Esophagus muscularis mucosa (tissue), 4 donors: ENCODE measurements around the gene PHF3. TPM values are rescaled to one million over a fixed set of nuclear protein-coding genes. Genes with fewer than 3 reads are reported as not detected.

Experiments used
- DNase-seq: peaks from one replicate; pipeline ENCODE4 v3.0.0-alpha.2; 2017; ENCODE audit errors: extremely low spot score
- H3K27ac ChIP-seq, 4 donors: fragments of 200-600 bp; sonication (generic); replicated peaks in 1 of 4; 1 replicate in 3 of 4; 2 replicates in 1 of 4; pipeline ENCODE4 v1.5.1; 2016 to 2019; ENCODE audit warnings: mild to moderate bottlenecking in 1 of 4
- H3K27me3 ChIP-seq, 4 donors: fragments of 200-600 bp; sonication (generic); one replicate each; pipeline versions ENCODE4 v1.5.1 to v1.6.0; 2016 to 2019
- H3K36me3 ChIP-seq, 4 donors: fragments of 200-600 bp; sonication (generic); one replicate each; pipeline ENCODE4 v1.5.1; 2016 to 2019
- H3K4me1 ChIP-seq, 4 donors: fragments of 200-600 bp; sonication (generic); one replicate each; pipeline ENCODE4 v1.5.1; 2016 to 2019
- H3K4me3 ChIP-seq, 4 donors: fragments of 200-600 bp; sonication (generic); 1 replicate in 2 of 4; 2 replicates in 2 of 4; pipeline ENCODE4 v1.5.1; 2016 to 2019; ENCODE audit warnings: mild to moderate bottlenecking in 4 of 4, moderate library complexity in 1 of 4
- H3K9me3 ChIP-seq, 4 donors: fragments of 200-600 bp; sonication (generic); 1 replicate in 3 of 4; 2 replicates in 1 of 4; pipeline ENCODE4 v1.5.1; 2016 to 2019
- EP300 ChIP-seq: sonication (generic); formaldehyde crosslinking; IDR thresholded peaks from one replicate; pipeline ENCODE4 v1.6.1; 2017; ENCODE audit warnings: antibody characterized with exemption
- POLR2A ChIP-seq: fragments of 450-650 bp; IDR thresholded peaks from one replicate; pipeline ENCODE4 v1.6.1; 2017; ENCODE audit warnings: antibody characterized with exemption, moderate library complexity, mild to moderate bottlenecking, low read depth
- POLR2AphosphoS5 ChIP-seq, 2 donors: sonication (generic); formaldehyde crosslinking; IDR thresholded peaks; one replicate each; pipeline ENCODE4 v1.6.1; 2017; ENCODE audit warnings: antibody characterized with exemption in 2 of 2
- WGBS: methylation state at CpG from one replicate; pipeline ENCODE4 v1.1.5; 2018; 5-methylcytosine and 5-hydroxymethylcytosine counted together
- intact Hi-C: fragments of 100-400 bp; cut with DNase I; formaldehyde crosslinking; loops from one replicate; pipeline ENCODE4 v1.15.1; 2023
- total RNA-seq, 4 donors: library from RNA; depleted of rRNA; stranded (reverse); fragments of >200 nt; gene quantifications; one replicate each; pipeline versions ENCODE4 v1.1.0 to v1.2.1, GENCODE V29; 2016
- TF ChIP-seq, protein P1 (sequence below), 3 experiments: fragments of 200-600 bp in 2 of 3; fragments of 450-650 bp in 1 of 3; sonication (generic) in 2 of 3; IDR thresholded peaks; one replicate each; pipeline ENCODE4 v1.5.1; 2017 to 2019; ENCODE audit warnings: antibody characterized with exemption in 3 of 3, mild to moderate bottlenecking in 2 of 3, moderate library complexity in 1 of 3

Gene PHF3
- total RNA-seq, 4 donors from 2014 or later = 55.5 to 73.1 (median 56.6) TPM

DNA sequence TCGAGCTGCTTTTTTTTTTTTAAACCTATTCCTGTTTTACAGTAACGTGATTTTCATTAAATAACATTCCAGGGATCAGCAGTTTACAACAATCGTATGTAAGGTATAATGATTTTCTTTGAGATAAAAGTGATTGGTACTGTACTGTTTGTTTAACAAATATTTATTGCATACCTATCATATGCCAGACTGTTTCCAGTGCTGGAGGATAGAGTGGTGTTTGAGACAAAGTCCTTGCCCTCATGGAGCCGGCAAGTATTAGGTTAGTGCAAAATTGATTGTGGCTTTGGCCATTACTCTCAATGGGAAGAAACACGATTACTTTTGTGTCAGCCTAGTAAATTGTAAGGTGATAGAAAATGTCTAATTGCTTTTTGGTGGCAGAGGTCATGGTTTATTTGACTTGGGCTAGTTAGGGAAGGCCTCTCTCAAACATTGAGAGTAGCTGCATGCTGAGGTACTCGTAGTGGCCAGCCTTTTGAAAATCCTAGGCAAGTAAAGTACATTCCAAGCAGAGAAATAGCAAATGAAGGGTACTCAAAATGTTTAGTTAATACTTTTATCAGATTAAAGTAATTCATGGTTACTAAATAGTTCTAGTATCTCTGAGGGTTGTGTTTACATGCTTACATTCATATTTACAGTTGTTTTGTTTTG is 35.6 kb downstream of the PHF3 start:
- H3K4me3 ChIP-seq = no peak overlapping the region
- intact Hi-C loops = no loop called here
- peaks cover 23 to 65% (median 59%) of the 10 kb centered on the region in 4 donors for H3K4me1 ChIP-seq
- no peaks in the 10 kb centered on the region for H3K27me3 ChIP-seq
- H3K36me3 ChIP-seq = peaks cover 0 to 3% (median 0%) of the 10 kb centered on the region in 4 donors
- no peak for DNase-seq
- TF ChIP-seq, protein P1, sequence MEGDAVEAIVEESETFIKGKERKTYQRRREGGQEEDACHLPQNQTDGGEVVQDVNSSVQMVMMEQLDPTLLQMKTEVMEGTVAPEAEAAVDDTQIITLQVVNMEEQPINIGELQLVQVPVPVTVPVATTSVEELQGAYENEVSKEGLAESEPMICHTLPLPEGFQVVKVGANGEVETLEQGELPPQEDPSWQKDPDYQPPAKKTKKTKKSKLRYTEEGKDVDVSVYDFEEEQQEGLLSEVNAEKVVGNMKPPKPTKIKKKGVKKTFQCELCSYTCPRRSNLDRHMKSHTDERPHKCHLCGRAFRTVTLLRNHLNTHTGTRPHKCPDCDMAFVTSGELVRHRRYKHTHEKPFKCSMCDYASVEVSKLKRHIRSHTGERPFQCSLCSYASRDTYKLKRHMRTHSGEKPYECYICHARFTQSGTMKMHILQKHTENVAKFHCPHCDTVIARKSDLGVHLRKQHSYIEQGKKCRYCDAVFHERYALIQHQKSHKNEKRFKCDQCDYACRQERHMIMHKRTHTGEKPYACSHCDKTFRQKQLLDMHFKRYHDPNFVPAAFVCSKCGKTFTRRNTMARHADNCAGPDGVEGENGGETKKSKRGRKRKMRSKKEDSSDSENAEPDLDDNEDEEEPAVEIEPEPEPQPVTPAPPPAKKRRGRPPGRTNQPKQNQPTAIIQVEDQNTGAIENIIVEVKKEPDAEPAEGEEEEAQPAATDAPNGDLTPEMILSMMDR (IDR thresholded peaks at IDR 0.05) = no peak
- TF ChIP-seq POLR2AphosphoS5 (IDR thresholded peaks at IDR 0.05) (no peak), EP300 (no peak), POLR2A (no peak)
- H3K9me3 ChIP-seq = no peaks in the 10 kb centered on the region
- 80% methylated on average over 6 of the region's 6 CpGs for WGBS
- no peak overlapping the region for H3K27ac ChIP-seq

GRCh38 chr6:63672582-63673129 is 37.1 kb downstream of the PHF3 start:
- DNase-seq = no peak
- TF ChIP-seq, protein P1 (IDR thresholded peaks at IDR 0.05) = no peak
- no peak for TF ChIP-seq POLR2A
- peaks cover 36 to 76% (median 66%) of the 10 kb centered on the region in 4 donors for H3K4me1 ChIP-seq

GRCh38 chr6:63673692-63674091 is 38.1 kb downstream of the PHF3 start:
- no peak for DNase-seq
- Histone ChIP-seq H3K9me3 (no peaks in the 10 kb centered on the region), H3K4me3 (no peak overlapping the region), H3K36me3 (peaks cover 0 to 3% (median 0%) of the 10 kb centered on the region in 4 donors), H3K4me1 (peaks cover 36 to 75% (median 62%) of the 10 kb centered on the region in 4 donors), H3K27me3 (no peaks in the 10 kb centered on the region), H3K27ac (no peak overlapping the region)
- 90% methylated on average over 2 of the region's 2 CpGs for WGBS
- intact Hi-C loops = no loop called here
- TF ChIP-seq, protein P1 (IDR thresholded peaks at IDR 0.05) = no peak
- TF ChIP-seq EP300 (no peak), POLR2A (no peak), POLR2AphosphoS5 (IDR thresholded peaks at IDR 0.05) (no peak)

More at GRCh38 chr6:63672582-63673129, 37.1 kb downstream of the PHF3 start:
- H3K27ac ChIP-seq = no peak overlapping the region
- no peaks in the 10 kb centered on the region for H3K27me3 ChIP-seq
- intact Hi-C loops = no loop called here
- peaks cover 0 to 3% (median 0%) of the 10 kb centered on the region in 4 donors for H3K36me3 ChIP-seq
- H3K4me3 ChIP-seq = no peak overlapping the region
- WGBS = 88% methylated on average over 3 of the region's 3 CpGs
- no peaks in the 10 kb centered on the region for H3K9me3 ChIP-seq

- Histone ChIP-seq H3K4me1 (peaks cover 36 to 76% (median 59%) of the 10 kb centered on the region in 4 donors), H3K27me3 (no peaks in the 10 kb centered on the region), H3K36me3 (peaks cover 0 to 3% (median 0%) of the 10 kb centered on the region in 4 donors), H3K4me3 (no peak overlapping the region), H3K27ac (no peak overlapping the region), H3K9me3 (no peaks in the 10 kb centered on the region)
- 54% methylated on average over 3 of the region's 3 CpGs for WGBS
- no peak for DNase-seq
- intact Hi-C loops = no loop called here
- TF ChIP-seq POLR2AphosphoS5 (IDR thresholded peaks at IDR 0.05) (no peak), EP300 (no peak), POLR2A (no peak)
- TF ChIP-seq, protein P1 (IDR thresholded peaks at IDR 0.05) = no peak
Observed at GRCh38 chr6:63674635-63675034, 39.0 kb downstream of the PHF3 start.
